OCI-LY3 (cell line): ENCODE data around the gene CPA3.

Experiments
- CTCF ChIP-seq: fragments of 200-600, 300-600 bp; sonication (generic); IDR thresholded peaks from 2 replicates; pipeline ENCODE4 v1.5.1; 2014; ENCODE audit warnings: antibody characterized with exemption, low read length, low read depth
- EZH2phosphoT487 ChIP-seq: fragments of 200-600 bp; shearing (Covaris generic); IDR thresholded peaks from 2 replicates; pipeline ENCODE4 v1.6.1; 2018; ENCODE audit warnings: antibody characterized with exemption, mixed run types, low read depth

DNA sequence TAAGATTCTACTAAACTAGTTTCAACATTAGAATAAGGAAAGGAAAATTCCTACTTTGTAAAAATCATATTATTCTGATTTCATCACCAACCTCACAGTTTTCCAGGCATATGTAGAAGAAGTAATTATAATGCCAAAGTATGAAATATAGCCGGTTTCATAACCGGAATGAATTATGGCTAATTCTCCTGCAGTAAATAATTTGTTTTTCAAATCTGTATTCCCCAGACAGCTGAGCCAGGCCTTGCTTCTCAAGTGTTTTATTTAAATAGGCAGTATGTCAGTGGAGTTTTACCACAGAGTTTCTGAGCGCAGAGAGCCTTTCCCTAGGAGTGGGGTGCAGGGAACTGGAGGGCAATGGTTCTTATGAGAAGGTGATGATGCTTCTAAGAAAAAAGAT is 8.7 kb upstream of the CPA3 start:
- TF ChIP-seq CTCF (no peak), EZH2phosphoT487 (no peak)
